RPMI8226 (cell line): Measurements from ENCODE around the gene LDLRAD1.
"Not testable (repeated sequence)": the region's sequence is repeated elsewhere in the genome, so short reads cannot be mapped to it uniquely, and the experiment has no call there.

Experiments used
- DNase-seq: peaks from one replicate; pipeline ENCODE4 v3.0.0-alpha.2; 2015

The LDLRAD1 gene

GRCh38 chr1:53992085-53992874 is 25.7 kb downstream of the LDLRAD1 start:
- no peak for DNase-seq

DNA sequence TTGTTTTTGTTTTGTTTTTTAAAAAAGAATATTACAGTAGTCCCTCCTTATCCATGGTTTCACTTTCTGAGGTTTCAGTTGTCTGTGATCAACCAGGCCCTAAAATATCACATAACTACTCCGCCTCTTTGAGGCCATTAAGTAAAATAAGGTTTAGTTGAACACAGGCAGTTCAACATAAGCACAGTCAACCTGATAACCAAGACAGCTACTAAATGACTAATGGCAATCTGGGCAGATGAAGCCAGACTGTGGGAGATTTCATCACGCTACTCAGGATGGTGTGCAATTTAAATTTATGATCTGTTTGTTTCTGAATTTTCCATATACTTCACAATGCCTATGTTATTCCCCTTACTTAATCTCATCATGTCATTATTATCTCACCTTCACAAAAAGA is 30.1 kb downstream of the LDLRAD1 start:
- DNase-seq, result no peak

DNA sequence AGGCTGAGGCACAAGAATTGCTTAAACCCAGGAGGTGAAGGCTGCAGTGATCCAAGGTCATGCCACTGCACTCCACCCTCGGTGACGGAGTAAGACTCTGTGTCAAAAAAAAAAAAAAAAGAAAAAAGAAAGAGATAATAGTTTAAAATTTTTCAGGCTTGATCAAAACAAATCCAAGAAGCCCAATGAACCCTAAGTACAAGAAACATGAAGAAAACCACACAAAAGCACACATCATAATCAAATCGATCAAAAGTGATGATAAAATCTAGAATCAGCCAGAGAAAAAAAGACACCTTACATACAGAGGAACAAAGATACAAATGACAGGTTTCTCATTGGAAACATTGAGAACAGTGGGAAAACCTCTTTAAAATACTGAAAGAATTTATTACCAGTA is 31.5 kb downstream of the LDLRAD1 start:
- DNase-seq, result no peak

DNA sequence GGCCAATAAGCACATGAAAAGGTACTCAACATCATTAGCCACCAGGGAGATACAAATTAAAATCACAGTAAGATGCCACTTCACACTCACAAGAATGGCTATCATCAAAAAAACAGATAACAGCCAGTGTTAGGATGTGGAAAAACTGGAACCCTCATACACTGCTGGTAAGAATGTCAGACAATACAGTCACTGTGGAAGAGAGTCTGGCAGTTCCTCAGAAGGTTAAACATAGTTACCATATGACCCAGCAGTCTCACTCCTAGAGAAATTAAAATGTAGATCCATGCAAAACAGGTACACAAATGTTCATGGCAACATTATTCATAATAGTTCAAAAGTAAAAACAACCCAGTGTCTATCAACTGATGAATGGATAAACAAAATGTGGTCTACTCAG is 33.3 kb downstream of the LDLRAD1 start:
- no peak for DNase-seq

GRCh38 chr1:53982763-53983104 is 35.3 kb downstream of the LDLRAD1 start:
- DNase-seq, result no peak

DNA sequence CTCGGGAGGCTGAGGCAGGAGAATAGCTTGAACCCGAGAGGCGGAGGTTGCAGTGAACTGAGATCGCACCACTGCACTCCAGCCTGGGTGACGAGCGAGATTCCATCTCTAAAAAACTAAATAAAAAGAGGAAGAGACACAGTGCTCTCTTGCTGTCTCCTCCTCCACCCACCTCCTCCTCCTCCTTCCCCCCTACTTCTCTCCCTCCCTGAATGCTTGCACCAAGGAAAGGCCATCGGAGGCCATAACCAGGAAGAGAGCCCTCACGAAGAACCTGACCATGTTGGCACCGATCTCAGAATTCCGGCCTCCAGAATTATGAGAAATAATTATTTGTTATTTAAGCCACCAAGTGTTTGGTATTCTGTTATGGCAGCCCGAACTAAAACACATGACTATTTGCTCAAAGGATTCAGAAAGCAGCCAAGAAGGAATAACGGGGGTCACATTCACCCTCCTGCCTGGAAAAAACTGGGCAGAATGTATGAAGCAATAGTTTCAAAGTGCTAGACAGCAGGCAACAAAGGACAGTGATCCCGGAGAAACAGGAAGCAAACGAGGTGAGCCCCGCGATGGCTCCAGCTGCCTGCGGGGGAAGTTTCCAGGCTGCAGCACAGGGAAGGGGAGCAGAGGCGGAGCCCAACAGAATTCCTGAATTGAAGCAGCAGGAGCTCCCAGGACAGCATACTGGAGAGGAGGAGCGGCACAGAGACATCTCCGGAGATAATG is 35.8 kb downstream of the LDLRAD1 start:
- DNase-seq, result no peak

DNA sequence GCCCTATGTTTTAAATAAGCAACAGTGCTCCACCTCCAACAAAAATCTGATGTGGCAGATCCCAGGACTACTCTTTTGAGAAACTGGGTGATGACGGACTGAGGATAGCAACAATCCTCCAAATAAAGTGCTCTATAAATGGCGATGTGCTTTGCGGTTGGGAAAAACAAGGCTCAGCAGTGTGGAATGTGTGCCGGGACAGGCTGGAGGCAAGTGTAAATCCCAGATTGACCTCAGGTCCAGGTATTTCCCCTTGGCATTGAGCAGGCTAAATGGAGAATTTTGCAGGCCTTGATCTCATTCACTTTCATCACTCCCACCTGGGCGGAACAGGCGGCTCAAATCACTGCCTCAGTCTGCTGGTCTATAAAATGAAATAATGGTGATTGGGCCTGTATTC is 36.8 kb downstream of the LDLRAD1 start:
- DNase-seq, result no peak

DNA sequence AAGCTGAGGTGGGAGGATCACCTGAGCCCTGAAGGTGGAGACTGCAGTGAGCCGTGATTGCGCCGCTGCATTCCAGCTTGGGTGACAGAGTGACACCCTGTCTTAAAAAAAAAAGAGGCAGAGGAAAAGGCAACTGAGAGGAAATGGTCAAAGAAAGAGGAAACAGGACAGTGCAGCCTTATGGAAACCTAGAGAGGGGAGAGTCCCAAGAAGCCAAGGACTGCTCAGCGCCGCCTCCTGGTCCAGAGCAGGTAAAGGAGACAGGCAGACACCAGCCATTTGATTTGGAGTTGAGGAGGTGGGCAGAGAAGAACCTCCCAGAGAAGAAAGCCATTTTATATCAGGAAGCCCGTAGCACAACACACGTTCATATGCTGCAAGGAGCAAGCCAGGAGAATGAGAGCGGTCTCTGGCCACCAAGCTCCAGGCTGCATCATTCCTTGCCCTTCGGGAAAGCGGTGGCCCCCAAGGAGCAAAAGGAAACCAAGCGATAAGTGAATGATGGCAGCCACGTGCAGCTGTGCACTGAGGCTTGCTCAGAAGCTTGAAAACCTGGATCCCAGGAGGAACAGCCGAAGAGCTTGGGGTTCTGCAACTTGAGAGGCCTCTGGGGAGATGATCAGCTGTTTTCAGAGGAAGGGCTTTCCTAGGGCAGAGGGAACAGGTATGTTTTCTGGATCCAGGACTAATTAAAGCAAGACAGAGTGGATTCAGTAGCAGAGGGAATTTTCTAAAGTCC is 38.1 kb downstream of the LDLRAD1 start:
- DNase-seq, result peak; percentile 21

GRCh38 chr1:53975861-53976260 is 42.1 kb downstream of the LDLRAD1 start:
- no peak for DNase-seq

DNA sequence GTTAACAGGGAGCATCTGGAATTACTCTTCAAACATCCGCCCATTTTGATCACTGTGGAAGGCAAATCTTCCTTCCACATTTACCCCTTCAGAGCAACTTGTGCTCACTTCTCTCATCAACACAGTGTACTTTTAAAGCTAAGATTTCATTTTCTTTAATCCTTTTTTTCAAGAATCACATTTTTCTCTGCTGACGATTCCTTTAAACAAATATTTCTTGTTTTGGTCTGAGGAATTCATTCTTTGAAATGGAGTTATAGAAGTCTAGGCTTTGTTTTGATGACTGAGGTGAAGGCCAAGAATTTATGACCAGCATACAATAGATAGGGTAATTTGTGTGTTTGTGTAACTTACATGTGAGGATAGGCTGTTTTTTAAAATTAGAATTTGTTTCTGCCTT is 46.3 kb downstream of the LDLRAD1 start:
- no peak for DNase-seq

DNA sequence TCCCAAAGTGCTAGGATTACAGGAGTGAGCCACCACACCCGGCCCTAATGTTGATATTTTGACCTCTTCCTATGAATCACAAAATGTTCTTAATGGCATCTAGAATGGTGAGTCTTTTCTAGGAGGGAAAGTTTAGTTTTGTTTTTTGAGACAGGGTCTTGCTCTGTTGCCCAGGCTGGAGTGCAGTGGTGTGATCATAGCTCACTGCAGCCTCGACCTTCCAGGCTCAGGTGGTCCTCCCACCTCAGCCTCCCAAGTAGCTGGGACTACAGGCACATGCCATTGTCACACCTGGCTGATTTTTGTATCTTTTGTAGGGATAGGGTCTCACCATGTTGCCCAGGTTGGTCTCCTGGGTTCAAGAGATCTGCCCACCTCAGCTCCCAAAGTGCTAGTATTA is 48.7 kb downstream of the LDLRAD1 start:
- DNase-seq, result not testable (repeated sequence)

DNA sequence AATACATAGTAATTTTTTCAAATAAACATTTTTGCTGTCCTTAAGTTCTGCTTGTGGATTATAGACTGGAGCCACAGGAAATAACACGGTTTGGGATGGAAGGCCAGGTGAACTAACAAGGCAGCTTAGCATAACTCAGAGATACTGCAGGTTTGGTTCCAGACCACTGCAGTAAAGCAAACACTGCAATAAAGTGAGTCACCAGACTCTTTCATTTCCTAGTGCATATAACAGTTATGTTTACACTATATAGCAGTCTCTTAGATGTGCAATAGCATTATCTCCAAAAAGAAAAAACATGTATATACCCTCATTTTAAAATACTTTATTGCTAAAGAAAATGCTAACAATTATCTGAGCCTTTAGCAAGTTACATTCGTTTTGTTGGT is 49.9 kb downstream of the LDLRAD1 start:
- no peak for DNase-seq

DNA sequence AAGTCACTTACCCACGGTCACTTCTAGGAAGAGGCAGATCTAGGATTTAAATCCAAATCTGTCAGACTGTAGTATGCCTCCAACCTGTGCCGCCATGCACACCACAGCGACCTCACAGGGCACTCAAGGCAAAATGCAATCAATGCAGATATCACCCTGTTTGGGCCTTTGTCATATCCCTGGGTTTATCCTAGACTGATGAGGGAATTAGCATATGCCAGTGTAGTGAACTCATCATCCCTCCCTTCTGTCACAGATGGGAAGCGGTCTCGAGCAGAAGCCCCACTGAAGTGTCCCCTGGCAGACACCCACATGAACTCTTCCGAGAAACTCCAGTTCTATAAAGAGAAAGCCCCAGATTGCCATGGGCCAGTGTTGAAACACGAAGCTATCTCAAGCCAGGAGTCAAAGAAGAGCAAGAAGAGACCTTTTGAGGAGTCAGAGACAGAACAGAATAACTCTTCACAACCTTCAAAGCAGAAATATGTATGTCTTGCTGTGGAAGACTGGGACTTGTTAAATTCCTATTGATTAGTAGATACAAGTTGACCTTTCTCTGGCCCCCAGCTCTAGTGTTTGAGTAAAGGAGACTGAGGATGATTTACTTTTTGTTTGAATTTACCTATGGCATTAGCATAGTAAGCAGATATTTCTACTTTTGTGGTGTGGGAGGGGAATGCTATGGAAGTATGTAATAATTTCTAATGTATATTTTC is 50.4 kb downstream of the LDLRAD1 start:
- DNase-seq, result no peak

GRCh38 chr1:53966794-53967193 is 51.2 kb downstream of the LDLRAD1 start:
- no peak for DNase-seq

DNA sequence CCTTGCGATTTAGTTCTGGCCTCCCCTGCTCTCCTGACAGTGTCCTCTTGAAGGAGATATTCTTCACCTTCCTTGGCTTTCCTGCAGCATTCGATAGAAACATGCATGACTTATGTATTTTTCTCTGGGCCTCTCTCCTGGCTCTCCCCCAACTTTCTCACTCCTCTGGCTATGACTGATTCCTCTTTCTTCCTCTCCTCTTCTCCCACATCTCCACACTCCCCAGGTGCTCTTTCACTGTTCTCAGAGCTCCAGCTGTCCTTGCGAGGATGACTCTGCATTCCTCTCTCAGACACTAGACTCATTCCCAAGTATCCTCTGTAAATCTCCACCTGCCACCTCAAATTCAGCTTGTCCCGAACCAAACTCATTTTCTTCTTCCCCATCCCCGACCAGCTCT is 53.9 kb downstream of the LDLRAD1 start:
- no peak for DNase-seq

DNA sequence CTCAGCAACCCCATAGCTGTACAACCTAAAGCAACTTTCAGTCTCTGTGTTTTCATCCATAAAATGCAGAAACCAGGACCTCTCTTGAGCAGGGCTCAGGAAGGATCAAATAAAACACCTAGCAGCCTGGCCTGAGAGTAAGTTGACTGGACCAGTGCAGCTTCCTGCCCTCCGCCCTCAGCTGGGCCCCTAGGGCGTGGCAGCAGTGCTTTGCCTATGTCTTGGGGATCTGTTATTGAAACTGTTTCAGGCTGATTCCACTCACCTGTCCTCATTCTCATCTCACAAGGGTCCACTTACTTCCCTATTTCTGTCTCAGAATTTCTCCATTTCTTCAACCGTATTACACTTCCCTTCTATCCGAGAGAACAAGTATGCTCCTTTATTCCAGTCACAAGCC is 54.5 kb downstream of the LDLRAD1 start:
- no peak for DNase-seq

DNA sequence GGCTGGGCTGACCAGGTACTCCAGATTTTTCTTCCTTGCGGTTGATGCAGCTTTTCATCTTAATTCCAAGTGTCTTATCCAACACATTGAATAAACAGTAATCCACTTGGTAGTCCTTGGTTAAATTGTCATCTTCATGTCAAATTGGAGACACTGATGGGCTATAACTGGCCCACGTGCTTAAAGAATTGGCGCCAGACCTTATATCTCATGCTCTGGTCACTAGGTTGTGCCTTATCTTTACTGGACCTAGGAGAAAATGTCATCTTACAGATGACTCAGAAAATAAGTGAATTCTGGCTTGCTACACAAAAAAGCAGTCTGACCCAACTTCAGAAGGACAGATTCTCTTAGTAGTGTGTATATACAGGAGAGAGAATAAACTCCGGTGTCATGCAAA is 55.6 kb downstream of the LDLRAD1 start:
- no peak for DNase-seq

GRCh38 chr1:53959664-53960250 is 58.2 kb downstream of the LDLRAD1 start:
- peak; percentile 55 for DNase-seq
